HEK293 (cell line): ENCODE measurements around the gene SPOCK3.

Experiments used
- CTCF ChIA-PET: fragments of 350-600 bp; formaldehyde crosslinking; extraction: SDS; loops from one replicate; lab custom pipeline; 2021; ENCODE audit warnings: antibody characterized with exemption; lab: Yijun Ruan, JAX
- POLR2A ChIA-PET: fragments of 300-600 bp; formaldehyde crosslinking; extraction: SDS; loops from one replicate; lab custom pipeline; 2020; ENCODE audit warnings: antibody characterized with exemption, inconsistent platforms; lab: Yijun Ruan, JAX
- H3K27ac ChIP-seq: fragments of 200-500 bp; sonication (Bioruptor generic); 2 replicates; pipeline ENCODE4 v1.5.1; 2014; ENCODE audit warnings: low read depth, low read length, control low read depth, inconsistent platforms; ENCODE audit errors: extremely low read depth
- H3K36me3 ChIP-seq, 2 experiments: fragments of 200-500 bp in 1 of 2; sonication (Bioruptor generic) in 1 of 2; 1 replicate in 1 of 2; 2 replicates in 1 of 2; pipeline ENCODE4 v1.5.1; 2014 to 2017; ENCODE audit warnings: inconsistent platforms in 2 of 2, low read length in 2 of 2; ENCODE audit not compliant: control insufficient read depth in 2 of 2, insufficient read depth in 1 of 2
- H3K4me1 ChIP-seq: fragments of 200-500 bp; sonication (Bioruptor generic); 2 replicates; pipeline ENCODE4 v1.5.1; 2014; ENCODE audit warnings: mild to moderate bottlenecking, low read length, inconsistent platforms; ENCODE audit not compliant: control insufficient read depth, insufficient read depth
- H3K4me3 ChIP-seq: 2 replicates; pipeline ENCODE4 v1.5.1; 2011; ENCODE audit warnings: low read depth, mild to moderate bottlenecking, control low read depth, low read length, moderate library complexity
- H3K9me3 ChIP-seq: fragments of 200-500 bp; sonication (Bioruptor generic); 2 replicates; pipeline ENCODE4 v1.5.1; 2014; ENCODE audit warnings: low read depth, low read length, inconsistent platforms; ENCODE audit not compliant: control insufficient read depth, insufficient read depth
- AEBP2 ChIP-seq: fragments of 450-650 bp; formaldehyde crosslinking; IDR thresholded peaks from 2 replicates; pipeline ENCODE4 v1.5.1; 2016; ENCODE audit warnings: missing biosample characterization, missing genetic modification characterization, borderline replicate concordance
- MEIS1 ChIP-seq: sonication (generic); formaldehyde crosslinking; IDR thresholded peaks from 2 replicates; pipeline ENCODE4 v1.8.1; 2022; ENCODE audit warnings: missing genetic modification reagents, mild to moderate bottlenecking, borderline replicate concordance
- PRDM1 ChIP-seq: fragments of 450-650 bp; formaldehyde crosslinking; IDR thresholded peaks from 2 replicates; pipeline ENCODE4; 2016; ENCODE audit warnings: missing biosample characterization, missing genetic modification characterization
- PRDM2 ChIP-seq: fragments of 450-650 bp; formaldehyde crosslinking; IDR thresholded peaks from 2 replicates; pipeline ENCODE4 v1.5.1; 2016; ENCODE audit warnings: missing biosample characterization, missing genetic modification characterization, borderline replicate concordance
- SP2 ChIP-seq: fragments of 450-650 bp; formaldehyde crosslinking; IDR thresholded peaks from 2 replicates; pipeline ENCODE4 v1.5.1; 2016; ENCODE audit warnings: missing biosample characterization, missing genetic modification characterization
- SP3 ChIP-seq: fragments of 450-650 bp; formaldehyde crosslinking; IDR thresholded peaks from 2 replicates; pipeline ENCODE4 v1.5.1; 2016; ENCODE audit warnings: missing biosample characterization, missing genetic modification characterization
- WT1 ChIP-seq: fragments of 450-650 bp; formaldehyde crosslinking; IDR thresholded peaks from 2 replicates; pipeline ENCODE4 v1.5.1; 2016; ENCODE audit warnings: missing biosample characterization, missing genetic modification characterization
- YY1 ChIP-seq: fragments of 450-650 bp; formaldehyde crosslinking; IDR thresholded peaks from 2 replicates; pipeline ENCODE4 v1.5.1; 2018; ENCODE audit warnings: missing biosample characterization, missing genetic modification characterization
- ZBTB6 ChIP-seq: fragments of 450-650 bp; formaldehyde crosslinking; IDR thresholded peaks from 2 replicates; pipeline ENCODE4 v1.5.1; 2017; ENCODE audit warnings: missing biosample characterization, missing genetic modification characterization
- ZFHX2 ChIP-seq: fragments of 450-650 bp; formaldehyde crosslinking; conservative IDR thresholded peaks from 2 replicates; pipeline ENCODE4 v1.5.1; 2016; ENCODE audit warnings: missing biosample characterization, missing genetic modification characterization
- ZIC2 ChIP-seq: fragments of 450-650 bp; formaldehyde crosslinking; IDR thresholded peaks from 2 replicates; pipeline ENCODE4 v1.5.1; 2016; ENCODE audit warnings: missing biosample characterization, missing genetic modification characterization
- ZNF10 ChIP-seq: fragments of 450-650 bp; formaldehyde crosslinking; IDR thresholded peaks from 2 replicates; pipeline ENCODE4 v1.5.1; 2017; ENCODE audit warnings: missing biosample characterization, missing genetic modification characterization
- ZNF133 ChIP-seq: fragments of 450-650 bp; formaldehyde crosslinking; IDR thresholded peaks from 2 replicates; pipeline ENCODE4 v1.5.1; 2016; ENCODE audit warnings: missing biosample characterization, missing genetic modification characterization
- ZNF184 ChIP-seq: fragments of 450-650 bp; IDR thresholded peaks from 2 replicates; pipeline ENCODE4 v1.5.1; 2018; ENCODE audit warnings: missing biosample characterization, mild to moderate bottlenecking, missing genetic modification characterization
- ZNF24 ChIP-seq: fragments of 450-650 bp; formaldehyde crosslinking; IDR thresholded peaks from 2 replicates; pipeline ENCODE4 v1.5.1; 2016; ENCODE audit warnings: missing biosample characterization, missing genetic modification characterization
- ZNF350 ChIP-seq: fragments of 450-650 bp; formaldehyde crosslinking; IDR thresholded peaks from 2 replicates; pipeline ENCODE4 v1.5.0; 2017; ENCODE audit warnings: missing biosample characterization, mild to moderate bottlenecking, missing genetic modification characterization
- ZNF473 ChIP-seq: fragments of 450-650 bp; formaldehyde crosslinking; IDR thresholded peaks from 2 replicates; pipeline ENCODE4 v1.5.1; 2017; ENCODE audit warnings: missing biosample characterization, missing genetic modification characterization
- ZNF558 ChIP-seq: fragments of 450-650 bp; formaldehyde crosslinking; IDR thresholded peaks from 2 replicates; pipeline ENCODE4 v1.5.1; 2016; ENCODE audit warnings: missing biosample characterization, missing genetic modification characterization
- ZNF621 ChIP-seq: fragments of 450-650 bp; formaldehyde crosslinking; IDR thresholded peaks from 2 replicates; pipeline ENCODE4 v1.5.1; 2017; ENCODE audit warnings: missing biosample characterization, missing genetic modification characterization
- ZNF768 ChIP-seq: fragments of 450-650 bp; formaldehyde crosslinking; IDR thresholded peaks from 2 replicates; pipeline ENCODE4 v1.5.1; 2018; ENCODE audit warnings: missing biosample characterization, mild to moderate bottlenecking, missing genetic modification characterization
- ZNF777 ChIP-seq: fragments of 450-650 bp; formaldehyde crosslinking; IDR thresholded peaks from 2 replicates; pipeline ENCODE4 v1.5.1; 2017; ENCODE audit warnings: missing biosample characterization, missing genetic modification characterization, borderline replicate concordance
- ZNF791 ChIP-seq: fragments of 450-650 bp; formaldehyde crosslinking; IDR thresholded peaks from 2 replicates; pipeline ENCODE4 v1.5.1; 2016; ENCODE audit warnings: missing biosample characterization, missing genetic modification characterization
- ZNF830 ChIP-seq: fragments of 450-650 bp; IDR thresholded peaks from 2 replicates; pipeline ENCODE4 v1.5.0; 2018; ENCODE audit warnings: missing biosample characterization, missing genetic modification characterization, low read depth, mild to moderate bottlenecking, moderate library complexity
- ZSCAN4 ChIP-seq: fragments of 450-650 bp; formaldehyde crosslinking; IDR thresholded peaks from 2 replicates; pipeline ENCODE4 v1.5.1; 2017; ENCODE audit warnings: missing biosample characterization, missing genetic modification characterization

The SPOCK3 gene

GRCh38 chr4:166700592-166700991, 533.7 kb downstream of the SPOCK3 start:
- Histone ChIP-seq H3K4me1 (no peaks in the 10 kb centered on the region), H3K36me3 (no peaks in the 10 kb centered on the region), H3K27ac (no peak overlapping the region), H3K4me3 (no peak overlapping the region), H3K9me3 (no peaks in the 10 kb centered on the region)
- POLR2A ChIA-PET: no interaction called here
- TF ChIP-seq ZNF791 (tag by site-specific recombination) (no peak), ZFHX2 (no peak), YY1 (tag by site-specific recombination) (no peak), ZNF133 (tag by site-specific recombination) (no peak), PRDM2 (tag by site-specific recombination) (no peak), ZNF621 (tag by site-specific recombination) (no peak), ZNF24 (tag by site-specific recombination) (no peak), ZNF473 (tag by site-specific recombination) (no peak), ZNF830 (tag by site-specific recombination) (no peak), ZBTB6 (tag by site-specific recombination) (no peak), ZNF350 (tag by site-specific recombination) (no peak), SP2 (tag by site-specific recombination) (no peak), ZNF777 (tag by site-specific recombination) (no peak), WT1 (tag by site-specific recombination) (no peak), ZSCAN4 (tag by site-specific recombination) (no peak)
- CTCF ChIA-PET: interaction anchor here (0.6 kb wide), 1 partner anchor 121 kb away, joined by 5 read pairs; no protein-coding TSS in a partner anchor

GRCh38 chr4:166688835-166689234, 545.5 kb downstream of the SPOCK3 start:
- Histone ChIP-seq H3K36me3 (no peaks in the 10 kb centered on the region), H3K9me3 (no peaks in the 10 kb centered on the region), H3K4me3 (no peak overlapping the region), H3K4me1 (no peaks in the 10 kb centered on the region), H3K27ac (no peak overlapping the region)
- POLR2A ChIA-PET: no interaction called here
- CTCF ChIA-PET: no interaction called here
- TF ChIP-seq SP3 (no peak), PRDM1 (no peak), ZFHX2 (no peak), ZNF184 (tag by site-specific recombination) (no peak), ZNF10 (tag by site-specific recombination) (no peak), AEBP2 (tag by site-specific recombination) (no peak), ZNF558 (tag by site-specific recombination) (no peak), ZIC2 (tag by site-specific recombination) (no peak), ZNF768 (no peak), MEIS1 (CRISPR knock-in tag) (no peak)
